Femur (tissue), 1 donor: ENCODE measurements around the gene PPP1CB.
"Not testable (repeated sequence)": the region's sequence is repeated elsewhere in the genome, so short reads cannot be mapped to it uniquely, and the experiment has no call there.

Experiments used
- DNase-seq: peaks from one replicate; pipeline ENCODE4 v3.0.0-alpha.2; 2017

Gene PPP1CB

DNA sequence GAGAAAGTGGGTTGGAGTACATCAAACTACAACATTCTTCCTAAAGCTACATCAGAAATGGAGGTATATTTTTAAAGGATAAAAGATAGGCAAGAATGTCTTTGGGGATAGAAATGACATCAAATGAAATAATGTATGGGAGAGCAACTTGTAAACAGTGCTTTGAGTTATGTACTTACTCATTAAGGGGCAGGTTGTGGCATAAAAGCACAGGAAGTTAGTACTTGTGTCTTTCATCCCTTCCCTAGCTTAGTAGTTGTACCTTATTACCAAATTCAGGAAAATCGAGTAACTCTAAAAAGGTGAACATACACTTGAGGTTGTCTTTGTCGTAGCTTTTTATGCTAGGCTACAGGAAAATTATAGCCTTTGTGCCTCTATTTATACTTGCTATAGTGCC, 28.9 kb downstream of the PPP1CB start:
- no peak for DNase-seq

DNA sequence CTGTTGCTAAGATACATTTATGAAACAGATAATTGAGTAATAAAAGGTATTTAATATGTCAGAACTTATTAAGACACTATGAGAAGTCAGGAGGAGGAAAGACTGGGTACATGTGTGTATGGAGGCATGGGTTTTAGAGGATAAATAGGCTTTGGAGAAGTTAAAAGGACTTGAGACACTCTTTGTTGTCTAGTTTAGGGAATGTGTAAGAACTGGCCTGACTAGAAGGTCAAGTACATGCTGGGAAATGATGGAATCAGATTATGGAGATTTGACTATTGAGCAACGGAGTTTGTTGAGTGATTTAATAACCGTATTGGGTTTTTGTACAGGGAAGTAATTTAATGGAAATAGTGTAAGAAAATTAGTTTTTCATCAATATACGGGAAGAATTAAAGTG, 30.8 kb downstream of the PPP1CB start:
- no peak for DNase-seq

DNA sequence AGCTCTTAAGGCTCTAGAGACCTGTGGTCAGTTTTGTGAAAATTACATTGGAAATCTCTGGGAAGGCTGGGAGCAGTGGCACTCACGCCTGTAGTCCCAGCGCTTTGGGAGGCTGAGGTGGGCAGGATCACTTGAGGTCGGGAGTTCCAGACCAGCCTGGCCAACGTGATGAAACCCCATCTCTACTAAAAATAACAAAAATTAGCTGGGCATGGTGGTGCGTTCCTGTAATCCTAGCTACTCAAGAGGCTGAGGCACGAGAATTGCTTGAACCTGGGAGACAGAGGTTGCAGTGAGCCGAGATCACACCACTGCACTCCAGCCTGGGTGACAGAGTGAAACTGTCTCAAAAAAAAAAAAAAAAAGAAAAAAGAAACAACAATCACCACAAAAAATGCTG, 32.9 kb downstream of the PPP1CB start:
- not testable (repeated sequence) for DNase-seq

DNA sequence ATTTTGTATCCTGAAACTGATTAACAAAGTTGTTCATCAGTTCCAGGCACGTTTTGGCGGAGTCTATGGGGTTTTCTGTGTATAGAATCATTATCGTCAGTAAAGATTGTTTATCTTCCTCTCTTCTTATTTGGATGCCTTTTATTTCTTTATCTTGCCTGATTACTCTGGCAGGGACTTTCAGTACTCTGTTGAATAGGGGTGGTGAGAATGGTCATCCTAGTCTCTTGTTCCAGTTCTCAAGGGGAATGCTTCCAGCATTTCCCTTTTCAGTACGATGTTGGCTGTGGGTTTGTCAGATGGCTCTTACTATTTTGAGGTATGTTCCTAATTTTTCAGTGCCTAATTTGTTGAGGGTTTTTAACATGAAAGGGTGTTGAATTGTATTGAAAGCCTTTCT, 45.0 kb downstream of the PPP1CB start:
- no peak for DNase-seq

DNA sequence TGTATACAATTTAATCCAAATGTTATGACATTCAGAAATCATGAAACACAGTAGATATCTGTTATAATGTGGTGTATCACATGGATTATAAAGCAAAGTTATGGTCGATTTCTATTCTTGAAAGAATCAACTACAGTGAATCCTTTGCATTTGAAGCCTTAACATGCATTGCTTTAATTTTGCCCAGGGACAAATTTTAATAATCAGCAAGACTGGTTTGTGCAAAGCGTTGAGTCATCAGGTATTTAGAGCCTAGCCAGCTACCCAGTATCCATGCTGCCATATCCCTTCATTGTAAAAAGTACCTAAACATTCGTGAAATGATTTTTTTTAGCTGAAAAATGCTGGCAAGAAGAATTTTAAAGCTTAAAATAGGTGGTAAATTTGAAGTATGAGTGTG, 50.1 kb downstream of the PPP1CB start:
- no peak for DNase-seq

DNA sequence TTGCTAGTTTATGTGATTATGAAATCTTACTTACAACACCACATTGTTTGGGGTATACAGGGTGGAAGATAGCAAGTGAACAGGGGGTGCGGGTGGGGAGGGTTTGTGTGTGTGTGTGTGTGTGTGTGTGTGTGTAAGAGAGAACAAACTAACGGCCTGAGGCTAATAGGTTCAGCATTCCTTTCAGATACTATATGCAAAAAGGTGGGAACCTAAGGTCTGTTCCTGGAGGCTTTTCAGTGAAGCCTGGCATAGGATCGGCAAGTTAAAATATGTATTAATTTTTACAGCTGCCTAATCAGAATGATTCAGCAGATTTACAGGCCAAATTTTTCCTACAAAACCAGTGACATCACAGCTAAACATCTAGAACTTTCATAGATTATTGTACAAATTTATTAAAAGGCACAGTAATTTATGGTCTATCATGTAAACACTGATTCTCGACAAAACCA, 51.4 kb downstream of the PPP1CB start:
- no peak for DNase-seq

DNA sequence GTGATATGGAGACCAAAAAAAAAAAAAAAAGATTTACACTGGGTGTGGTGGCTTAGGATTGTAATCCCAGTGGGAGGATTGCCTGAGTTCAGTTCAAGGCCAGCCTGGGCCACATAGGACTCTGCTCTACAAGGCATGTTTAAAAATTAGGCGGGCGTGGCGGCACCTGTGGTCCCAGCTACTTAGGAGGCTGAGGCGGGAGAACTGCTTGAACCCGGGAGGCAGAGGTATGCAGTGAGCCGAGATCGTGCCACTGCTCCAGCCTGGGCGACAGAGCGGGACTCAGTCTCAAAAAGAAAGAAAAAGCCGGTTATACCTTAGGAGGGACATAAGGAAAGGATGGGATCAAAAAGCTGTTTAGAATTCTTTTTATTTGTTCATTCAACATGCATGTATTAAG, 58.3 kb downstream of the PPP1CB start:
- peak; percentile 18 for DNase-seq

DNA sequence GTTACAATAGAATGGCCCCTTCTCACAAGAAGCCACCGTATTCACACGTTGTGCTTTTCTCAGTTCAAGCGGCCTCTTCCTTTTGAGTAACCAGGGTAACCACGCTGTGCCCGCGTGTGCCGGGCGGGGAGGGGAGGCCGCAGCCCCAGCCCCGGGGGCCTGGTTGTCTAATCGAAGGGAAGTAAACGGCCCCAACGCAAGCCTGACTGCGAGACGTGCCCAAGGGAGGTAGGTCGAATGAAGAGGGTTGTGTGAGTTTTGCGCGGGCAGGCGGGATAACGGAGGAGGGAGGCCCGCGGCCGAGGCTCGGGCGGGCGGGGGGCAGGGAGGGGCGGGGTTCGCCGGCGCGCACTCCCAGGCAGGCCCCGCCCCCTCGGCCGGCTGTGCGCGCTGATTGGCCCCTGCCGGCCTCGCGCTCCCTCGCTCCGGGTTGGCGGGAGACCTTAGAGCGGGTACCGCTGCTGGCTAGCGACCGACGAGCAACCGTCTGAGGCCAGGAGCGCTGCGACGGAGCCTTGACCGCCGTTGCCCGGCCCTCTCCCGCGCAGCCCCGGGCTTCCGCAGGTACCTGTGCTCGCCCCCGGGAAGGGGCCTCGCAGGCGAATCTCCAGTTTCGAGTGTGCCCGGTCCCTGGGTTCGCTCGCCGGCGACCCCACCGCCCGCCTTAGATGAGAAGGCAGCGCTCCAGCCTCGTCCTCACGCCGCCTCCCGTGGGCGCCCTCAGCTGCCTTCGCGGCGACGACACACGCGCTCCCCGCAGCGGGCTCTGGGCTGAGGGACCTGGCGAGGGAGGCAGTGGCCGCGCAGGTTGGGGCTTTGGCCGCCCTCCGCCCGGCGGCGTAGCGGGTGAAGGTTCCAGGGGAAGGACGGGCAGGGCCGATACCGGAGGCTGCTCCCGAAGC, 59.0 kb downstream of the PPP1CB start, which contains the start of gene SPDYA:
Gene SPDYA, plus strand, starts transcription at position 451 of the 902 bp plus-strand sequence. CDS start 5,181 bp downstream, outside the sequence.
- DNase-seq = peak; percentile 79

DNA sequence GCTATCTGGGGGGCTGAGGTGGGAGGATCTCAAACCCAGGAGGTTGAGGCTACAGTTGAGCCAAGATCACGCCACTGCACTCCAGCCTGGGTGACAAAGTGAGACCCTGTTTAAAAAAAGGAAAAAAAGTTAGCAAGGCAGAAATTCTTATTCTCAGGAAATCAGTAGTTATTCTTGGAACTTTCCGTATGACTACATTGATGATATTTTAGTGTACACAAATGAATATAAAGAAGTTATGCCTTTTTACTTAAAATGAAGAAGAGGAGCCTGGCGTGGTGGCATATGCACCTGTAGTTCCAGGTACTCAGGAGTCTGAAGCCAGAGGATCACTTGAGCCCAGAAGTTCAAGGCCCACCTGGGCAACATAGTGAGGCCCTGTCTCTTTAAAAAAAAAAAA, 66.4 kb downstream of the PPP1CB start:
- no peak for DNase-seq

DNA sequence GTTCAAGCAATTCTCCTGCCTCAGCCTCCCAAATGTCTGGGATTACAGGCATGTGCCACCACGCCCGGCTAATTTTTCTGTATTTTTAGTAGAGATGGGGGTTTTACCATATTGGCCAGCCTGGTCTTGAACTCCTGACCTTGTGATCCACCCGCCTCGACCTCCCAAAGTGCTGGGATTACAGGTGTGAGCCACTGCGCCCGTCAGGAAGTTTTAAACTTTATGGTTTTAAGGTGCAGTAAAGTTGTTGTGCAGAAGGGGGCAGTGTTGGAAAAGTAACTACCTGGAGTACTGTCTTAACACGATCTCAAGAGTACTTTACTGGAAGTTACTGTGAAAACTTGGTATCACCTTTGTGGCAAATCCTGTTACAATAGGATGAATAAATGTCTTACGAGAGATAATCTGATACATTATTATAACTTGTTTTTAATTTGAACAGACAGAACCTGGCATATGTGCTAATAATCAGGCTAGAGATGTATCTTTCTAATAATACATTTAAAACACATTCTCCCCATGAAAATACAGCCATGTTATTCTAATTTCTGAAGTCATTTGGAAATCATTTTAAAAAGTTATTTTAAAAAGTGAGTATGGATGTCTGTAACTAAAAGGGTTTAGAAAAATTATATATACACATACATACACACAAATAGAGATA, 69.8 kb downstream of the PPP1CB start:
- DNase-seq = peak; percentile 22

DNA sequence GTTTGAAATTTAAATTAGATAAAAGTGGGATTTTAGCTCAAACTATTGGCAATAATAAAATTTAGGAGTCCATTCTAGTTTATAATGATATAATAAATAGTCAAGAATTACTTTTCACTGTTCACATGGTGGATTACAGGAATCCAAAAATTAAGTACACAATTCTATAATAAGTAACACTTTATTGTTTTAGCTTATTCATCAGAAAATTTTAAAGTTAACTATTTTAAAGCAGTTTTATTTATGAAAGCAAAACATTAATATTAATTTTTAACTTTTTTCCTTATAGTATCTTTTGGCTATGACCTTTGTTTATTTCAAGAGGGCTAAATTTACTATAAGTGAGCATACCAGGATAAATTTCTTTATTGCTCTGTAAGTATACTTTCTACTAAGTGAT, 70.4 kb downstream of the PPP1CB start:
- no peak for DNase-seq

DNA sequence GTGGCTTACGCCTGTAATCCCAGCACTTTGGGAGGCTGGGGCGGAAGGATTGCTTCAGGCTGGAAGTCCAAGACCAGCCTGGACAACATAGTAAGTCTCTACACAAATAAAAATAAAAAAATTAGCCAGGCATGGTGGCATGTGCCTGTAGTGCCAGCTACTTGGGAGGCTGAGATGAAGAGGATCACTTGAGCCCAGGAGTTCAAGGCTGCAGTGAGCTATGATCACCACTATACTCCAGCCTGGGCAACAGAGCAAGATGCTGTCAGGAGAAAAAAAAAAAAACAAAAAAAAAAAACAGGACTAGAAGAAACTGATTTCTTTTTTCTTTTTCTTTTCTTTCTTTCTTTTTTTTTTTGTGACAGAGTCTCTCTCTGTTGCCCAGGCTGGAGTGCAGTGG, 72.6 kb downstream of the PPP1CB start:
- DNase-seq = no peak

DNA sequence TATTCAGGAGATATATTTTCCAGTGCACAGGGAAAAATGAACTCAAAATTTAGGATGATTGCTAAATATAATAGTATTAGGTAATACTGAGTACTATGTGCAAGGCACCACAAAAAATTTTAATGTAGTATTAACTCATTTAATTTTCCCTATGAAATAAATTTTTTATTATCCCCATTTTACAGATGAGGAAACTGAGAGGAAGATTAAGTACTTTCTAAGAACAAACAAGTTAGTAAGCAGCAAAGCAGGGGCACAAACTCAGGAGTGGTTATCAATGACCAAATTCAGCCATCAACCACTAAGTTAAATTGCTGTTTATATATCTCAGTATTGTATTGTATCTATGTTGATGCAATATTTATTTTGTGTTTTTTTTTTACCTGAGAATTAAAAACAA, 73.2 kb downstream of the PPP1CB start:
- DNase-seq = no peak

DNA sequence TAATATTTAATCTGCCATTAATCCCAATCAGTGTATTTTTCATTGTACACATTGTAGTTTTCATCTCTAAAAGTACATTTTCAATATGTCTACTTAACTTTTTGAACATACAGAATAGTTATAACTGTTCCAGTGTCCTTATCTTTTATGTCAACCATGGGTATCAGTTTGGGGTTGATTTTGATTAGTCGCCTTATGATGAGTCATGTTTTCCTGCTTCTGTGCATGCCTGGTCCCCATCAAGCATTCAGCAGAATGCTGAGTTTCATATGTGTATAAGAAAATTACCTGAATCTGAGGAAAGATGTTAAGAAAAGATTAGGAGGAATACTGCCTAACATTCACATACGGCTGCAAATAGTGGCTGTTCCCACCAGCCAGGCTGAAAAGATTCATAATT, 76.8 kb downstream of the PPP1CB start:
- DNase-seq = no peak

DNA sequence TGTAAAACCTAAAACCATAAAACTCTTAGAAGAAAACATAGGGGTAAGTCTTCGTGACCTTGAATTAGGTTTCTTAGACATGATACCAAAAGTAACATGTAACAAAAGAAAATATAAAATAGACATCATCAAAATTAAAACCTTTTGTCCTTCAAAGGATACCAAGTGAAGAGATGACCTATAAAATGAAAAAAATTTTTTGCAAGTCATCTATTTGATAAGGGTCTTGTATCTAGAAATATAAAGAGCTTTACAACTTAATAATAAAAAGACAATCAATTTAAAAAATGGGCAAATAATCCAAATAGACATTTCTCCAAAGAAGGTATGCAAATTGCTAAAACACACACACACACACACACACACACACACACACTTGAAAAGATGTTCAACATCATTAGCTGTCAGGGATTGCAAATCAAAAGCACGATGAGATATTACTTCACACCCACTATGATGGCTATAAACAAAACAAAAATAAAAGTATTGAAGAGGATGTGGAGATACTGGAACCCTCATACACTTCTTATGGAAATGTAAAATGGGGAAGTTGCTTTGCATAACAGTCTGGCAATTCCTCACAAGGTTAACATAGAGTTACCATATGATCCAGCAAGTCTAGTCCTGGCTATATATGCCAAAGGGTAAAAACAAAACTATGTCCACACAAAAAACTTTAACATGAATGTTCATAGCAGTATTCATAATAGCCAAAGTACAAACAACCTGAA, 82.3 kb downstream of the PPP1CB start:
- DNase-seq = no peak

DNA sequence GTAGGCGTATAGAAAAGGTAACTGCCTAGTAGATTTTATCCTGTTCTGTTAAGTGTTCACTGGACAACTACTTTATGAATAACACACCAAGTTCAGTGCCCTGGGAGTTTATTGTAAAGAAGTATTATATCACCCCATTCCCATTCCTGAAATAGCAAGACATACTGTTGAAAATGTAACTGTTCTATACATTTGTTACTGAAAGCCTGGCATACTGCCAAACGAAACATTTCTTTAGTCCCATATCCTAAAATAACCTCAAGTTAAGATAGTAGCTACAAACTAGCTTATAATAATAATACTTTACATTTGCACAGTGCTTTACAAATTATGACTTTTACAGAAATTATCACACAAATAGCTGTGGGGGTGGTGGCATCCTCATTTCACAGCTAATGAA, 84.2 kb downstream of the PPP1CB start:
- DNase-seq = no peak

DNA sequence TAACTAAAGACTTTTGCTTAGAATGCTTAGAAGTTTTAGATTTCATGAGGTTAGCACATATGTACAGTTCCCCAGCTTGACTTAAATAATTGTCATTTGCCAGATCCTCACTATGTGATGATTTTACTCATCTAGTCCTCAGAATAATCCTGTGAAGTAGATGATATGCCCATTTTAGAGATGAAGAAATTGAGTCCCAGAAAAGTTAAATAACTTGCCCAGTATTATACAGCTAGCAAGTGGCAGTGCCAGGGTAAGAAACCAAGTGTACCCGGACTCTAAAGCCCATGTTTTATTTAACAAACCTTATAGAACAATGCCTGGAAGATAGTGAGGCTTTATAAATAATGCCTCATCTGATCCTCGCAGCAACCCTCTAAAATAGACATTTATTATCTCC, 87.3 kb downstream of the PPP1CB start:
- DNase-seq = no peak

DNA sequence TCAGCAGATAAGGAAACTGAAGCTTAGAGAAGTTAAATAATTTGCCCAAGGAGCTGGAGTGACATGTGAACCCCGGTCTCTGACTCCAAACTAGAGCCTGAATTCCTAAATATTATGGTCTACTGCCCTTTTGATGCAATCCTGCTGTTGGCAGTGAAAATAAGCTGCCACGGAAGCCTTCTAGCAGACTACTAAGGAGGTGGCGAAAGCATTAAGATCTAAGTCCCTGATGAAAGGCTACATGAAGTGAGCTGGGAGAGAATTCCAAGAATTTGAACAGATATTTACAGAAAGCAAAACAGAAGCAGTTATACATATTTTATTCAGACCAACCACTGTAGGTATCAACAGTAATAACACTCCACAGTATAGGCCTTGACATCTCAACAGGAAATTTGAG, 90.4 kb downstream of the PPP1CB start:
- no peak for DNase-seq
